Thyroid gland (tissue), 4 donors: ENCODE measurements around the gene CX3CR1.

ENCODE experiments used
- CTCF ChIP-seq, 6 experiments: fragments of 200-600 bp in 3 of 6; fragments of 450-650 bp in 3 of 6; sonication (generic) in 3 of 6; IDR thresholded peaks; one replicate each; pipeline ENCODE4 v1.5.1; 2016 to 2019; ENCODE audit warnings: antibody characterized with exemption in 6 of 6, mild to moderate bottlenecking in 2 of 6, inconsistent platforms in 1 of 6, moderate library complexity in 1 of 6
- POLR2A ChIP-seq, 2 donors: fragments of 450-650 bp; IDR thresholded peaks; one replicate each; pipeline ENCODE4 v1.6.1; 2017; ENCODE audit warnings: antibody characterized with exemption in 2 of 2, mild to moderate bottlenecking in 2 of 2, moderate library complexity in 1 of 2

- no peak for TF ChIP-seq POLR2A (IDR thresholded peaks at IDR 0.05)
- TF ChIP-seq CTCF (IDR thresholded peaks at IDR 0.05) = no peak
Observed at GRCh38 chr3:39278616-39278935, 1.3 kb downstream of the CX3CR1 start.
